Globus pallidus (tissue), 1 donor: Measurements from ENCODE around the gene FBXO44.

ENCODE experiments used
- DNase-seq: peaks from one replicate; pipeline ENCODE4 v3.0.0-alpha.2; 2015; ENCODE audit warnings: low spot score

FBXO44 gene

GRCh38 chr1:11639372-11639771, 15.3 kb upstream of the FBXO44 start:
- no peak for DNase-seq

DNA sequence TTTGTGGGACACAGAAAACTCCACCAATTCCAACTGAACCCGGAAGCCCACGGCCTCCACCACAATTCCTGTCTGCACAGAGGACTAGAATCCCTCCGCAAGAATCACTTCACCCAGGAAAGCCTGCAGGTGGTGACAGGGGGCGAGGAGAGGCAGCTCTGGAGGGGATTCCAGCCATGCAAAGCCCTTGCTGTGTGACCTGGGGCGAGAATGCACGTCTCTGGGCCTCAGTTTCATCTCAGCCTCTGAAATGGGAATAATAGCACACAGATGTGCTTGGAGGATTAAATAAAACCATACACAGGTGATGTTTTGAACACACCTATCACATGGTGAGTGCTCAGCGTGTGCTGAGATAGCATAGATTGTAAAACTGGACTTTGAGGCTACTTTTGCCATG, 14.6 kb upstream of the FBXO44 start:
- DNase-seq = no peak

- no peak for DNase-seq
These were observed 13.7 kb upstream of the FBXO44 start for GRCh38 chr1:11640944-11641343.

DNA sequence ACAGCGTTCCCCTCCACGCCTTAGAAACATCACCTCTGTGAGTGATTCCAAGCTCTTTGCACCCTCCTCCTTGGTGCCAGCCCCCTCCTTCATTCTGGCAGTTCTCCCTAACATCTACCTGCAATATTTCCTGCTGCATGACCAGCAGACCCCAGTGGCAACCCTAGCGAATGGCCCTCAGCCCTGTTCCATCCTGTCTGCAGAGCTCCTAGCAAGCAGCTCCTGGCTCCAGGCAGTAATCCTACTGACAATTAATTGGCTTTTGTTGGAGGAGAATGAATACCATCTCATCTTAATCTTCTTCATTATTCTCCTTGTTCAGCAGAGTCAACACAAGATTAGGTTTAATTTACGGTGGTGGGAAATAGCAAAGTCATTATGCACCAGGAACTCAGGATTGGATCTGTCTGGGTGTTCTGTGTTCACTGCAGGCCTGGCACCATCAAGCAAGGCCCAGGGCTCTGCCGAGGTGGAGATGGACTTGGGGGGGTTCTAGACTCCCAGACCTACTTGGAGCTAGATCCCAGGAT, 12.8 kb upstream of the FBXO44 start:
- DNase-seq = no peak

GRCh38 chr1:11642418-11643017, 12.2 kb upstream of the FBXO44 start:
- DNase-seq = peak; percentile 59

GRCh38 chr1:11643782-11644181, 10.9 kb upstream of the FBXO44 start:
- DNase-seq = no peak

DNA sequence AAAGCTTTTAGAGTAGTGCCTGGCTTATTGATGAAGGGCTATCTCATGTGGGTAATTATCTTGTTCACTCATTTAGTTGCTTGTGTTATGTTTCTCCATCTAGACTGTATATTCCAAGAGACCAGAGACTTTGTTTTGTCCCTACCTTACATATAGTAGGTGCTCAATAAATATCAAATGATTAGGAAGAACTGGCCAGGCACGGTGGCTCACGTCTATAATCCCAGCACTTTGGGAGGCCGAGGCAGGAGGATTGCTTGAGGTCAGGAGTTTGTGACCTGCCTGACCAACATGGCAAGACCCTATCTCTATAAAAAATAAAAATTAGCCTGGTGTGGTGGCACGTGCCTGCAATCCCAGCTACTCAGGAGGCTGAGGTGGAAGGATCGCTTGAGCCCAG, 9.4 kb upstream of the FBXO44 start:
- DNase-seq = no peak

DNA sequence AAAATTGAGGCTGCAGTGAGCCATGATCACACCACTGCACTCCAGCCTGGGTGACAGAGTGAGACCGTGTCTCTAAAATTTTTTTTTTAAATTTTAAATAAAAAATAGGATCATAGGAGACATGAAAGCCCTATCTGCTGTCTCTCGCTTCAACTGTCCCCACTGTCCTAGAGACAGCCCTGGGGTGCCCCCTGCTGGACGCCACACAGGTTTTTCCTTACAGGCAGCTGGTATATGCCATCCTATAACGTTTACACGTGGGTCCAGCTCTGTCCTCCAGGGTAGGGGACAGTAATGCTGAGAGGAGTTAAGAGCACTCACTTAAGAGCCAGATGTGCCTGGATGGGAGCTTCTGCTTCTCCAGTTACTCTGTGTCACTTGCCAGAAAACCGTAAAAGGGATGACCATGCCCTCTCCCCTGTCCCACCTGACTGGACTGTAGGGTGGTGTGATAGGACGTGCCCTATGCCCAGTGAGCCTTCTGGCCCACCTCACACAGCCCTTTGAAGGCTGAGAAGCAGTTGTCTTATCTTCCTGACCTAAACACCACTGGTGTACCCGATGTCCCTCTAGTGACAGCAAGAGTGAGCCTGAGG, 8.9 kb upstream of the FBXO44 start:
- peak; percentile 85 for DNase-seq

GRCh38 chr1:11646317-11646716, 8.4 kb upstream of the FBXO44 start:
- no peak for DNase-seq

- no peak for DNase-seq
These were observed 7.3 kb upstream of the FBXO44 start for GRCh38 chr1:11647333-11647732.

- DNase-seq = peak; percentile 98
These were observed 6.6 kb upstream of the FBXO44 start for GRCh38 chr1:11648039-11648438.

- DNase-seq = peak; percentile 50
These were observed 5.9 kb upstream of the FBXO44 start for GRCh38 chr1:11648732-11649158.

DNA sequence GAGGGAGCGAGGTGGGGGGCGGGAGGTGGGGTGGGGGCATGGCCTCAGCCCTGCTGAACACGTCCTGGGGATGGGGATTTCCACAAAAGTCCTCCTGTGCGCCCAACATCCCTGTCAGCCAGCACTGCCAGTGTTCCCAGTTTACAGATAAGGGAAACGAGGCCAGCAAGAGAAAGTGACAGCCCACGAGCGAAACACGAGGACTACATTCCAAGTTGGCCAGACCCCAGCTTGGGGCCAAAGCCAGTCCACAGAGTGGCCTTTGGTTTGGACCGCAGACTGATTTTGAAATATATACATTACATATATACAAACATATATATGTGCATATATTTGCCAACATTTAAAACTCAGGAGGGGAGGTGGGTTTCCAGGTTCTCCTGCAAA, 5.4 kb upstream of the FBXO44 start:
- no peak for DNase-seq

- no peak for DNase-seq
These were observed 4.9 kb upstream of the FBXO44 start for GRCh38 chr1:11649624-11650330.

DNA sequence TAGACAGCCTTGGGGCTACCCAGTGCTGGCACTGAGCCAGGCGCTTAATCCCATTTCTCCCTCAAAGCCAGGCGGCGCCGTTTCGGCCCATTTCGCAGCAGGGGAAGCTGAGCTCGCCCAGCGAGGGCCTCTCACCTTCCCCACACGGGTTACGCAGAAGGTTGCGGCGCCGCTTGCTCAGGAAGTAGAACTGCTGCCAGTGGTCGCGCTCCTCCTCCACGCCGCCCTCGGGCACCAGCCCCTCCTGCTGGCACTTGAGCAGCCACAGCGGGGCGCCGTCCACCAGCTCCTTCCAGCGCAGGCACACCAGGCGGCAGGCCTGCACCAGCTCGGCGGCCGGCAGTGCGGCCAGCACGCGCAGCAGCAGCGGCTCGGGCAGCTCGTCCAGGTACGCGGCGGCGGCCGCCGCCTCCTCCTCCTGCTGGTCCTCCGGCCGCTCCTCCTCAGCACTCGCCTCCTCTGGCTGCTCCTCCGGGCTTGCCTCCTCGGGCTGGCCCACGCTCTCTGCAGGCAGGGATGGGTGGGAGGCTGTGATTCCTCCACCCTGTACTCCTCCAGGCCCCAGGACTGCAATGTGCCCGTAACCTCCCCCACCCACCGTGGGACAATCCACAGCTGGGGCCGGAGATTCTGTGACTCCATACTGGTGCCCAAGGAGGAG, 4.2 kb upstream of the FBXO44 start:
- DNase-seq = peak; percentile 77

DNA sequence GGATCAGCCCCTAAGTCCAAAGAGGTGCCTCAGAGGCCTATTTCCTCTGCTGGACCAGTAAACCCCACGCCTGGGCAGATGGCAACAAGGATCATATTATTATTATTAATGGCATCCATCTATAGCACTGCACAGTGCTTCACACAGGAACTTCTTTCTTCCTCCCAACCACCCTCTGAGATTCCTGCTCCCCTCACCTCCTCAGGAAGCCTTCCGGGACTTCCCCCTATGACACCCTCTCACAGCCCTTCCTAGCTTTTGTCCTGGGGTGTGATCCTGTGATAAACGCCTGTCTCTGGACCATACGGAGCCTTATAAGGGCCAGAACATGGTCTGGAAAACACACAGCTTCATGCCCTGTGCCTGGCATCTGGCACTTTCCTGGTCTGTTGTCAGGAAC, 3.7 kb upstream of the FBXO44 start:
- DNase-seq = no peak

DNA sequence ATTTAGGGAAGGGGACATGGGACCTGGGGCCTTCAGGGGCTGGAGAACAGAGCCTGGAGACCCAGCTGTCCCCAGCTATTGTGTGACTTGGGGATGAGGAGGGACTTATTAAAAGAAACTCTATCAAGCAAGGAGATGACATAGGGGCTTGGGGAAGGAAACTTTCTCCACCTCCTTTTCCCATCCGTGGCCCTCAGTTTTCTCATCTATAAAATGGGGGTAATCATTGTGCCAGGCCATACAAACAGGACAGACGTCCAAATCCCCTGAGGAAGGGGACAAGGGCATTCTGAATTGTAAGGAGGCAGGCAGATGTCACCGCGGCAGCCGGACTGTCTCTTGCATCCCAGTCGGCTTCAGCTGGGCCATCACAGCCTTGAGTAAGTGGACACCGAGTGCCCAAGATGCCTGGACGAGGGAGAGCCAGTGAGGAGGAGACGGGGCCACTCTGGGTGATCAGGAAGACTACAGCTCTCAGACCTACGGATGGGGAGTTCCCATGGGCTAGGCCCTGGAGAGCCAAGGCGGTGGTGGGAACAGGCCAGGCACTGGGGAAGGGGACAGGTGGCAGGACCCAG, 2.4 kb upstream of the FBXO44 start:
- no peak for DNase-seq

- DNase-seq = no peak
These were observed 1.4 kb upstream of the FBXO44 start for GRCh38 chr1:11653101-11653860.

DNA sequence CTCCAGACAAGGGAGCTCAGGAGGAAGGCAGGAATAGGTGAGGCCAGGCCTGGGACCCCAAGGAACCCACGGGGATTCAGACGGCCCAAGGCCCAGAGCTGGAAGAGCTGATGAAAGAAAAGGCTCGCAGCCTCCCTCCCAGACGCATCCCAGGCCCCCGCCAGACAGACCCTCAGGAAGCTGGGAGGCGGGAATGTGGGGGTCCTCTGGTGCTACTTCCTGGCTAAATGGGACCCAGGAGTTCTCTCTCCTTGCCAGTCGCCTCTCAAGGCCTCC, 878 bp upstream of the FBXO44 start:
- DNase-seq = no peak

DNA sequence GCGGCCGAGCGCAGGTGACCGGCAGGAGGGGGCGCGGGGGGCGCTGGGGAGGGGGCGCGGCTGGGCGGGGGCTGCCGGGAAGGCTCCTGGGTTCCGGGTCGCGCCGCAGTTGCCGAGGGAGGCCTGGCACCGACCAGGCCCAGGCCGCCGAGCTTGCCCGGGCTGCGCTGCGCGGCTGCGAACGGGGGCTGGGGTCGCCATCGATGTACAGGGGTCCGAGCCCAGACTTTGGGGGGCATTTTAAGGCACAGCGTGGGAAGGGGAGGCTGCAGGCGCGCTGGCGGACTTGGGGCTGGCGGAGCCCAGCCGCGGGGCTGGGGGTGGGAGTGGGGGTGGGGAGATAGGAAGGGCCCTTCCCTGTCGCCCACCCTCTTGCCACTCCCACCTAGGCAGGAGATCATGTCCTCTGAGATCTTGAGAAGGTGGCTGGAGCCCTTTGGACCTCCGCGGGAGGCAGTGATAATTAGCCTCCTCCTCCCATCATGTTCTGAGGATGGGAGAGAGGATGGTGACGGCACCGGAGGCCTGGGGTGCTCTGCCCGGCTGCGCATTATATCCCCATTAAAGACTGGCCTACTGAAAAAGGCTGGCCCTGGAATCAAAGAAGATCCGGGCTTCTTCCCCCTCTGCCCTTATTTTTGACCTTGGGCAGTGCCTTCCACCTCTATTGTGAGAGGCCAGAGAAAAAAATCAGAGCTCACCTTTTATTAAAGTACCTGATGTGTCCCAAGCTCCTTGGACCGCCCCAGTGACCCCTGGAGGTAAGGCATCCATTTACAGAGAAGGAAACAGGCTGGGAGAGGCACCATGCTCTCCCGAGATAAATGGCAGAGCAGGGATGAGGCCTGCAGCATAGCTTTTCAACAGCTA, 497 bp downstream of the FBXO44 start:
- DNase-seq = no peak

GRCh38 chr1:11657654-11658053, 3.0 kb downstream of the FBXO44 start:
- no peak for DNase-seq
